GM18505 (cell line): ENCODE results near the gene MAGOHB.
"Not testable (repeated sequence)": the region's sequence is repeated elsewhere in the genome, so short reads cannot be mapped to it uniquely, and the experiment has no call there.

Experiments used
- ATAC-seq: cut with Tn5 transposase; IDR thresholded peaks from one replicate; pipeline ENCODE4 v1.9.1; 2021; ENCODE audit not compliant: unreplicated experiment
- POLR2A ChIP-seq: IDR thresholded peaks from 4 replicates; pipeline ENCODE4 v1.6.1; 2011; ENCODE audit warnings: borderline replicate concordance; ENCODE audit not compliant: insufficient read depth, insufficient read length; ENCODE audit errors: extremely low read depth

Gene MAGOHB

DNA sequence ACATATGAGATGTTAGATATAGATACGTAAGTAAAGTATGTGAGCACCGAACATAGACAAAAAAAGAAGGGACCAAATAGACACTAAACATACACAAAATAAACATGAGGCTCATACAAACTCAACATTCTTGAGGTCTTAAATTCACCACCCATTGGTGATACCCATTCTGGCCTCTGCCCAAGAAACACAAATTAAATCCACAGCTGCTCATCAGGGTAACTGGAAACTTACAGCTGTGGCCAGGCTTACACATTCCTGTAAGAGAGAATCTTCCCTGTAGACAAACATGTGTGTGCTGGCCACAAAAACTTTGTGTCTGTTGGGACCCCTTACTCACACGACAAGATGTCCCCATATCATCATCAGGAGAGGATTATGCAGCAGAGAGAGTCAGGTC lies 22.4 kb downstream of the MAGOHB start:
- no peak for ATAC-seq
- TF ChIP-seq POLR2A: no peak

DNA sequence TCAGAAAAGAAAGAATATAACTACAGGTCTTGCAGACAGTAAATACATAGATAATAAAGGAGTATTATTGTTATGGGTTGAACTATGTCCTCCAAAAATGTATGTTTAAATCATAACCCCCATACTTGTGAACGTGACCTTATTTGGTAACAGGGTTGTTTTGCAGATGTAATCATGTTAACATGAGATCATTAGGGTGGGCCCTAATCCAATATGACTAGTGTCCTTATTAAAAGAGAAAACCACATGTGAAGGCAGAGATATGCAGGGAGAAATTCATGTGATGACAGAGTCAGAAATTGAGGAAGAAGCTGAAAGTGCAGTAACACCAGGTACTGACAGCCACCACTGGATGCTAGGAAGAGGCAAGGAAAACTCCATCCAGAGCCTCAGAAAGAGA lies 29.0 kb downstream of the MAGOHB start:
- no peak for TF ChIP-seq POLR2A
- no peak for ATAC-seq

DNA sequence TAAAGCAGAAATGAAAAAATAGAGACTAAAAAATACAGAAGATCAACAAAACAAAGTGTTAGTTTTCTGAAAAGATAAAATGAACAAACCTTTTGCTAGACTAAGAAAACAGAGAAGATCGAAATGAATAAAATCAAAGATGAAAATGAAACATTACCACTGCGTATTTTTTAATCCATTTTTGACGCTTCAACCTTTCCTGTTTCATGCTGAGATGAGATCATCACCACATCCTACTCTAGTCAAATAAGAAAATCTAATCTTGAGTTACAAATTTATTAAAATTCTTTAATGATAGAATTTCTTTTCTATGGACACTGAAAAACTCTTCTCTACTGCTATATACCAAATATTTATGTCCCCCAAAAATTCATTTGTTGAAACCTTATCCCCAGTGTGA lies 30.7 kb downstream of the MAGOHB start:
- no peak for TF ChIP-seq POLR2A
- ATAC-seq: no peak

DNA sequence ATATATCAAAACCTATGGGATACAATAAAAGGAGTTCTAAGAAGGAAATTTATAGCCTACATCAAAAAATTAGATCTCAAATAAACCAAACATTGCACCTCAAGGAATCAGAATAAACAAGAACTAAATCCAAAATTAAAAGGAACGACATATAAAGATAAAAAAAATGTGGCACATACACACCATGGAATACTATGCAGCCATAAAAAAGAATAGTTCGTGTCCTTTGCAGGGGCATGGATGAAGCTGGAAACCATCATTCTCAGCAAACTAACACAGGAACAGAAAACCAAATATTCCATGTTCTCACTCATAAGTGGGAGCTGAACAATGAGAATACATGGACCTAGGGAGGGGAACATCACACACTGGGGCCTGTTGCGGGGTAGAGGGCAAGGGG lies 31.3 kb downstream of the MAGOHB start:
- not testable (repeated sequence) for ATAC-seq

DNA sequence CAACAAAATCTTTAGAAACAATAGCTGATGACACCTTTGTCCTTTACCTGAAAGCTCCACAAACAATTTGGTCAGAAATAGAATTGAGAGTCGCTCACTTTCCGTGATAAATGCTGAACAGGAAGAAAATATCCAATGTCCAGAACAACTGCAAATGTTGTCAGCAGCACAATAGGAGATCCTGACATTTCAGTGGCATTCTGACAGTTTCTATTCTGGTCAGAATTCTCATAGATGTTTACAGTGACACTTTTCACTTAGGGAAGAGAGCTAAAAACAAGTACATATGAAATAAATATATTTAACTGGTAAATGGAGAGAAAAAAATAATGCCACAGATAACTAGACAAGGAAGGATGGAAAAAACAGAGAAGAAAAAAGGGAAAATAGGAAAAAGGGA lies 39.1 kb downstream of the MAGOHB start:
- TF ChIP-seq POLR2A: no peak
- ATAC-seq: no peak

DNA sequence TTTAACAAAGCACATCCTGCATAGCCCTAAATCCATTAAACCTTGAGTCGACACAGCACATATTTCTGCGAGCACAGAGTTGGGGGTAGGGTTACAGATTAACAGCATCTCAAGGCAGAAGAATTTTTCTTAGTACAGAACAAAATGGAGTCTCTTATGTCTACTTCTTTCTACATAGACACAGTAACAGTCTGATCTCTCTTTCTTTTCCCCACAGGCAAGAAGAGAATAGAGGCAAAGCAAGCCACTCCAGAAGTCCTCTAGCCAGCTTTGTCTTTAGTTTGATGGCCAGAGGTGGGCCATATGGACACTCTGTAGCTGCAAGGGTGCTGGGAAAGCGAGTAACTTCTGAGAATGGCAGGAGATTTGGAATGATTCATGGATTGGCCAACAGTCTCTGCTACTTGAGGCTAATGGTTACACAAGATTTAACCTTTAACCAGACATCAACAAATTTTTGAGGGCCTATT lies 41.4 kb downstream of the MAGOHB start:
- not testable (repeated sequence) for ATAC-seq

DNA sequence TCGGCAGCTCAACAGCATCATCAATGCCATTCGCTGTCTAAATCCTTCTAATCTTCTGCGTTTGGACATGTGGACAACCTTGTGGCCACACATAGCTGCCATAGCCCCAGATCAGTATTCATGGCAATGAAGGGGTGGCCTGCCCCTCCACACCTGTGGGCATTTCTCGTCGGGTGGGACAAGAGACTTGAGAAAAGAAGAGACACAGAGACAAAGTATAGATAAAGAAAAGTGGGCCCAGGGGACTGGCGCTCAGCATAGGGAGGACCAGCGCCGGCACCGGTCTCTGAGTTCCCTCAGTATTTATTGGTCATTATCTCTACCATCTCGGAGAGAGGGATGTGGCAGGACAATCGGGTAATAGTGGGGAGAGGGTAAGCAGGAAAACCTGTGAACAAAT lies 42.3 kb downstream of the MAGOHB start:
- TF ChIP-seq POLR2A: no peak
- no peak for ATAC-seq

DNA sequence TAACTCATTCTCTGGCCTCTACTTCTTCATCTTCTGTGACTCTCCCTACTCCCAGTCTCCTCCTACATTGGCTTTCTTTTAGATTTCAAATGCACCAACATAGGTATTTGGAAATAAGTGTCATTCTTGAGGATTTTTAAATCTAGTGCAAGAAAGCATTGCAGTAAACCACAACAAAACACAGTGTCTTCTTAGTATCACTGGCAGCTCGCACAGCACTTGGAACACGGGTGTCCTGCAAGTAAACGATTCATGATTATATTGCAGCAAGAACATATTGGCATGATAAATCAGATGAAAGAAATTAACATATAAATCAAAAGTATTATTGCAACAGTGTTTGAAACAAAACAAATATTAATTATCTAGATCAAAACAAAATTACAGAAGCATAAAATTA lies 45.6 kb downstream of the MAGOHB start:
- ATAC-seq: no peak
- no peak for TF ChIP-seq POLR2A

DNA sequence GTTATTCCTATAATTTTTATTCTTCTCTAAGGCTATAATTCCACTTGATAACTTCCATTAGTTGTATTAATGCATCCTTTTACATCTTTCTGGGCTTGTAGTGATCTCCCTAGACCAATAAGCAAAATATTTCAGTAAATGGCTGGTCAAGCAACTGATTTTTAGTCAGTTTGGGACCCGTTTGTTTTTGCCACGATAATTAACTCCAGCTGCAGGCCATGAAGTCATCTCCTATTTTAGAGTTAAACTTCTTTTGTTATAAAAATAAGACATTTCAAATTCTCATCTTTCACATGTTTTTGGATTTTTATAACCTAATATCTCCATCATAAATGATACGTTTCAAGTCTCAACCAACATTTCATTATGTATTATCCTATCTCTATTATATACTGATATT lies 49.4 kb downstream of the MAGOHB start:
- TF ChIP-seq POLR2A: no peak
- no peak for ATAC-seq

DNA sequence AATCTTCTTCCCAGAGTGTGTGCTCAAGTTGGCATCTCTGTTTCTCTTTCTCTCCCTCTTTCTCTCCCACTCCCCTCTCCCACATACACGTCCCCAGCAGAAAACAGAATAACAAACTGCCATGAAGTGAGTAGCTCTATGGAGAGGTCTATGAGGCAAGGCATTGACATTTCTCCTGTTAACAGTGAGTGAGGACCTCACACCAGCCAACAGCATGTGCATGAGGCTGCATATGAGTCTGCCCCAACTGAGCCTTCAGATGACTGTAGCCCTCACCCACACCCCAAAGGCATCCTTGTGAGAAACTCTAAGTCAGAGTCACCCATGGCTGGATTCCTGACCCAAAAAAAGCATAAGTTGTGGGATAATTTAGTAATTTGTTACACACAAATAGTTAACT lies 50.4 kb downstream of the MAGOHB start:
- ATAC-seq: no peak
- no peak for TF ChIP-seq POLR2A

DNA sequence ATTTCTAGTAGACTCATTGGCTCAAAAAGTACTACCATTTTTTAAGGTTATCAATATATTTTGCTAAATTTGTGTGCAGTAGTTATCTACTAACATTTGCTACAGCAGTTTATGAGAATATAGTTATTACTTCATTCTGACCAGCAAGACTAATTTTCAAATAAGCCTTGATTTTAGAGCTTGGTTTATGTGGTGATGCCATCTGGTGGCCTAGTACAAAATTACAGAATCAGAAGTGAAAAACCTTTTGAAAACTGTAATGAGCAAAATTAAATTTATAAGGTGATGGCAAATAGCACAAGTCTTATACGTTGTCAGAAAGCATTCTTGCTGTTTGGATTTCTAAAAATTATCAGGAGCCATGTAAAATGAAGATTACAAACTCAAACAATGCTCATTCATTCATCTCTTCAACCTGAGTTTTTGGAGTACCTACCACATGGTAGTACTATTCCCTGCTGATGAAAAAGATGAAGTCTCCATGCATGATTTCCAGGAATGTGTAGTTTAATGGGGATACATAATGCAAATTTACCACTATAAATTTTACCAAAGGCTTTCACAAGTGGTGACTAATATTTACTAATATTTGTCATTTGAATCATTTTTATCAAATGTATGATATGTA lies 51.0 kb downstream of the MAGOHB start:
- no peak for ATAC-seq
- TF ChIP-seq POLR2A: no peak

DNA sequence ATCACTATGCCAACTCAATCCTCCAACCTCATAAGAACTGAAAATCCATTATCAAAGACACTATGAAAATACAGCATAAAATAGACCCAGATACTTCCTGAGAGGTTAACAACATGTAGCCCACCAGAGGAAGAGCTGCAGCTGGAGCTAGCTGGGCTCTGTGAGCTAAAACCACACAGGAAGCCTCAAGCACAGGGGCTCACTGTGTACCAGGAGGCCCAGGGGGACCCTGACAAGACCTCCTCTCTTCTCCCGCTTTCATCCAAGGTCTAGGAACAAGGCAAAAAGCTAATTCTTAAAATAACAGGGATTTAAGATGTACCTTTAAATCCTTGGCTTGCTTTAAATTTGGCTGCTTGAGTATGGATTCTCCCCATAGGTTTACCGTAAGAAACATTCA lies 54.2 kb downstream of the MAGOHB start:
- TF ChIP-seq POLR2A: no peak
- no peak for ATAC-seq

DNA sequence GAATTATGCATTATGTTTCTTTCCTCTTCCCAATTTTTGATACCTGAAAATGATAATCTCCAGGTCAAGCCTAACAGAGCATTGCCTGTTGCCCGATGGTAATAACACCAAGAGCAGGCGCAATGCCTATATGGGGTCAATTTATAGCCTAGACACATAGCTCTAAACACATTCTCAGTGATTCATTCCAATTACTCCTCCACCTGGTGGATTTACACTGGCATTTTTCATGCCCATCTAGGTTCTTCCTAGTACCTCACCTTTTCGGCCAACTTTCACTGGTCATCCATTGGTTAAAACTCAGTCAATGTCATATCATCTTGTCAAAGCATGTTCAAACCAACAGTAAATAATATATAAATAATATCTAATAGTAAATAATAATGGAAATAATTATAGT lies 54.6 kb downstream of the MAGOHB start:
- TF ChIP-seq POLR2A: no peak
- ATAC-seq: no peak

DNA sequence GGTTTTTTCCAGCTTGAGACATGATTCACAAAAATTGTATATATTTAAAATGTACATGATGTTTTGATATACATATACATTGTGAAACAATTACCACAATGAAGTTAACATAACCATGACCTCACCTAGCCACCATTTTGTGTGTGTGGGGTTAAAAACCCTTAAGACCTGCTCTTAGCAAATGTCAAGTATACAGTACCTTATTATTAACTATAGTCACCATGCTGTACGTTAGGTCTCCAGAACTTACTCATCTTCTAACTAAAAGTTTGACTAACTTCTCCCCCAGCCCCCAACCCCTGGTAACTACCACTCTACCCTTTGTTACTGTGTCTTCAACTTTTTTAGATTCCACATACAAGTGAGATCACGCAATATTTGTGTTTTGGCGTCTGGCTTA lies 55.1 kb downstream of the MAGOHB start:
- no peak for TF ChIP-seq POLR2A
- ATAC-seq: no peak

DNA sequence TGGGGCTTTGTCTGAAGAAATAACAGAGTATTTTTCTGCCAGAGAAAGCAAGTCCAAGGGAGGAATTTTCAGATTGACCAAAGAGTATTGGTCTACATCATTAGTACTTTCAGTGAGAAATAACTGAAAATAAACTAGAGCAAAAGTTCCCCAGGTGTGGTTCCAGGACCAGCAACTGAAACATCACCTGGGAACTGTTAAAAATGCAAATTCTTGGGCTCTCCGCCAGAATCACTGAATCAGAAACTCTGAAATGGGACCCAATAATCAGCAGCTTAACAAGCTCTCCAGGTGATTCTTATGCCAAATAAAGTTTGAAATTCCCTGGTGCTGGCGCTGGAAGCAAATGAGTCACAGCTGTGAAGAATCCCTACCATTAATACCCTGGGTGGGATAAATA lies 55.6 kb downstream of the MAGOHB start:
- no peak for ATAC-seq
- TF ChIP-seq POLR2A: no peak
